Measurements from ENCODE around the gene PGM1.

DNA sequence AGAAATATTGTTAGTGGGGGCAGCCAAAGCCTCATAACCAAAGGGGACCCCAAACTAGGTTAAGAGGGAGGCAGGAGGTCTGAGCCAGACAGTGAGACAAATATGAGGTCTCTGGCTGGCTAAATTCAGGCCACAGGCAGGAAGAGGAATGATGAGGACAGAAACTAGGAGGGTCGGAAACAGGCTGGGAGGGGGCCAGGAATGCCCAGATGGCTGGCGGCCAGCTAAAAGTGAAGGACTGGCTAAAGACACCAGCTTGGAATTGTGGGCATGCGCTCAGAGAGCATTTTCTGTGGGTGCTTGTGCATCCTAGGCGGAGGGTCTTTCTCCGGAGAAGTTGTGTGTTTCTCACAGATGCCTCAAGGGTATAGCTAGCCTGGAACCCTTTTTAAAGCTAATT is 77.0 kb downstream of the PGM1 start:
- TF ChIP-seq POLR2AphosphoS5 (IDR thresholded peaks at IDR 0.05; ENCODE audit: low read depth, low read length) (no peak), TAF1 (IDR thresholded peaks at IDR 0.05; ENCODE audit: borderline replicate concordance, insufficient read depth, low read length) (no peak)
